Natural killer cell (primary cell): Measurements from ENCODE around the gene KCNAB3. TPM values are rescaled to one million over a fixed set of nuclear protein-coding genes. Genes with fewer than 3 reads are reported as not detected.
A peak's percentile ranks its signal among the peaks of the same experiment; 100 is the strongest.

Experiments
- ATAC-seq, 3 donors: fragments of 150-1000 bp in 2 of 3; fragments of 200-7000 bp in 1 of 3; cut with Tn5 transposase; 1 replicate in 1 of 3; 2 replicates in 2 of 3; pipeline ENCODE4 v1.10.0; 2021; ENCODE audit warnings: mild to moderate bottlenecking in 2 of 3, moderate library complexity in 2 of 3
- DNase-seq, 2 donors: peaks; one replicate each; pipeline versions ENCODE4 v3.0.0 to v3.0.0-alpha.2; 2013 to 2021; ENCODE audit warnings: mixed read lengths in 1 of 2
- H3K27ac ChIP-seq: one replicate; pipeline ENCODE4 v1.5.1; 2013; ENCODE audit warnings: mild to moderate bottlenecking, low read length
- H3K27me3 ChIP-seq: one replicate; pipeline ENCODE4 v1.6.1; 2013; ENCODE audit warnings: low read length; ENCODE audit not compliant: control insufficient read depth, insufficient read depth
- H3K36me3 ChIP-seq: one replicate; pipeline ENCODE4 v1.6.1; 2013; ENCODE audit warnings: low read length; ENCODE audit not compliant: control insufficient read depth, insufficient read depth
- H3K4me1 ChIP-seq: one replicate; pipeline ENCODE4 v1.6.1; 2013; ENCODE audit warnings: low read length; ENCODE audit not compliant: control insufficient read depth, insufficient read depth
- H3K4me3 ChIP-seq: one replicate; pipeline ENCODE4 v1.5.1; 2013; ENCODE audit warnings: low read length
- H3K9me3 ChIP-seq: one replicate; pipeline ENCODE4 v1.6.1; 2013; ENCODE audit warnings: low read length; ENCODE audit not compliant: control insufficient read depth, insufficient read depth
- H3K27ac Mint-ChIP-seq, 2 donors: one replicate each; pipeline ENCODE4 v1.8.0; 2022; ENCODE audit warnings: mild to moderate bottlenecking in 2 of 2, mixed read lengths in 2 of 2, moderate library complexity in 1 of 2
- H3K27me3 Mint-ChIP-seq, 2 donors: one replicate each; pipeline ENCODE4 v1.8.0; 2022; ENCODE audit warnings: low read depth in 2 of 2, mixed read lengths in 2 of 2
- H3K36me3 Mint-ChIP-seq: one replicate; pipeline ENCODE4 v1.8.0; 2022; ENCODE audit warnings: mixed read lengths
- H3K4me1 Mint-ChIP-seq, 2 donors: one replicate each; pipeline ENCODE4 v1.8.0; 2022; ENCODE audit warnings: mixed read lengths in 2 of 2
- H3K4me3 Mint-ChIP-seq: one replicate; pipeline ENCODE4 v1.8.0; 2022; ENCODE audit warnings: mild to moderate bottlenecking, moderate library complexity, mixed read lengths
- H3K9me3 Mint-ChIP-seq, 2 donors: one replicate each; pipeline ENCODE4 v1.8.0; 2022; ENCODE audit warnings: mixed read lengths in 2 of 2
- WGBS: methylation state at CpG from one replicate; pipeline ENCODE4 v1.1.7; 2013; ENCODE audit warnings: missing lambda C conversion rate; ENCODE audit not compliant: insufficient coverage; 5-methylcytosine and 5-hydroxymethylcytosine counted together
- intact Hi-C: fragments of 100-400 bp; cut with micrococcal nuclease; formaldehyde crosslinking; loops from one replicate; pipeline ENCODE4 v1.14.2; 2022
- total RNA-seq, 4 donors: library from RNA; stranded (reverse); fragments of 120-200 nt in 1 of 4; gene quantifications; one replicate each; pipeline versions ENCODE4 v1.2.3 to v1.2.4, GENCODE V29; 2013 to 2022
- TF ChIP-seq, protein P1 (sequence below): fragments of 200-600 bp; IDR thresholded peaks from one replicate; pipeline ENCODE4 v1.8.0; 2022; ENCODE audit warnings: antibody characterized with exemption

KCNAB3 gene
- total RNA-seq, 3 donors from 2014 or later (not counting 1 experiment from before 2014, with no cell fraction given), result 7.9 to 11.7 (median 9.3) TPM

DNA sequence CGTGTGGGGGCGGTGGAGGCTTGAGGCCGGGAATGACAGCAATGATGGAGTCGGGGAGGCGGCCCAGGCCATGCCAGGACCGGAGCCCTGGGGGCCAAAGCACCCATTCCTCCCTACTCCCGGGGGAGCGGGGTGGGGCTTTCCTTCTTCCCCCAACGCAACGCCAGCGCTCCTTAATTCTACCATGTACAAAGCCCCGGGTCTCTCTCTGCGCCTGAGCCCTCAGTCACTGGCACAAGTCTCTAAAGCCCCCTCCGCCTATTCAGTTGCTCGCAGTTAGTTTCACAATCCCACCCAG is 13.3 kb downstream of the KCNAB3 start:
- TF ChIP-seq, protein P1, sequence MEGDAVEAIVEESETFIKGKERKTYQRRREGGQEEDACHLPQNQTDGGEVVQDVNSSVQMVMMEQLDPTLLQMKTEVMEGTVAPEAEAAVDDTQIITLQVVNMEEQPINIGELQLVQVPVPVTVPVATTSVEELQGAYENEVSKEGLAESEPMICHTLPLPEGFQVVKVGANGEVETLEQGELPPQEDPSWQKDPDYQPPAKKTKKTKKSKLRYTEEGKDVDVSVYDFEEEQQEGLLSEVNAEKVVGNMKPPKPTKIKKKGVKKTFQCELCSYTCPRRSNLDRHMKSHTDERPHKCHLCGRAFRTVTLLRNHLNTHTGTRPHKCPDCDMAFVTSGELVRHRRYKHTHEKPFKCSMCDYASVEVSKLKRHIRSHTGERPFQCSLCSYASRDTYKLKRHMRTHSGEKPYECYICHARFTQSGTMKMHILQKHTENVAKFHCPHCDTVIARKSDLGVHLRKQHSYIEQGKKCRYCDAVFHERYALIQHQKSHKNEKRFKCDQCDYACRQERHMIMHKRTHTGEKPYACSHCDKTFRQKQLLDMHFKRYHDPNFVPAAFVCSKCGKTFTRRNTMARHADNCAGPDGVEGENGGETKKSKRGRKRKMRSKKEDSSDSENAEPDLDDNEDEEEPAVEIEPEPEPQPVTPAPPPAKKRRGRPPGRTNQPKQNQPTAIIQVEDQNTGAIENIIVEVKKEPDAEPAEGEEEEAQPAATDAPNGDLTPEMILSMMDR, result no peak
- Histone ChIP-seq H3K9me3 (no peaks in the 10 kb centered on the region), H3K4me3 (peak overlapping the region; percentile 50), H3K36me3 (peaks cover 6% of the 10 kb centered on the region), H3K4me1 (peaks cover 23% of the 10 kb centered on the region), H3K27me3 (no peaks in the 10 kb centered on the region), H3K27ac (peak overlapping the region; percentile 84)
- Mint-ChIP-seq H3K27me3 (no peaks in the 10 kb centered on the region), H3K27ac (peak overlapping the region; percentile 81 to 92), H3K4me3 (peak overlapping the region; percentile 94), H3K9me3 (no peaks in the 10 kb centered on the region), H3K36me3 (no peaks in the 10 kb centered on the region), H3K4me1 (peaks cover 26 to 30% of the 10 kb centered on the region in 2 donors)
- WGBS, result 63% methylated on average over 15 of the region's 15 CpGs
- intact Hi-C loops, result no loop called here
- DNase-seq (no peak), ATAC-seq (no peak)

DNA sequence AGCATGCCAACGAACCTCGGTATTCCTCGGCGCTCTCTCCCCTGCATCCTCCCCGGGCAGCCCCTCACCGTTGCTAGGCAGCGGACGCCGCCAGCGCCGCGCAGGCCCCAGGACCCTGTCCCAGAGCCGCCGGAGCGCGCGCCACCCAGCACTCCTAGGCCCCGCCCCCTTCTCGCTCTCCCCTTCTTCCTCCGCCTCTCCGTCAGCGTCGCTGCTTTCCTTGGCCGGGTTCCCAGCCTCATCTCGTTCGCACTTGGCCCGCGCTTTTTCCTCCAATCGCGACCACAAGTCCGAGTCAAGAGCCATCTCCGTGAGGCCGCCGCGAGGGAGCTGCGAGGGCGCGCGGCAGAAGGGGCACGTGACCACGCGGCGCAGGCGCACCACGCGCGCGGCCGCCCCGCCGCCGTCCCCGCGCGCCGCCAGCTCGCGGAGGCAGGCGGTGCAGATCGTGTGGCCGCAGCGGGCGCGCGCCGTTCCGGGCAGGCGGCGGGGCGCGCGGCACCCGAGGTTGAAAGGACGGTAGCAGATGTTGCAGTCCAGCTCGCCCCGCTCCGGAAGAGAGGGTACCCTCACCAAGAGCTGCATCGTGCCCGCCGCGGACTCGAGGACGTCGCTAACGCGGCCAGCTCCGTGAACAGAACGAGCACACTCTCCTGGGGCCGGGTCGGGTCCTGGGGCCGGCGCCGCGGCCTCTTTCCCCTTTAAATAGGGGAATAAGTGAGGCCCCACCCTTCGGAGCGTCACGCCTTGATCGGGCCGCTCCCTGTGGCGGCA is 13.9 kb downstream of the KCNAB3 start, which contains the start of gene RNF227:
Gene RNF227, minus strand, starts transcription at position 679 of the 774 bp plus-strand sequence. Its CDS starts 94 bp downstream, at position 585.
- H3K4me3 ChIP-seq, result peak within 1 kb of the TSS; percentile 51
- under 1% methylated on average over 100 of the region's 100 CpGs for WGBS
- Mint-ChIP-seq H3K9me3 (no peaks in the 10 kb centered on the region), H3K27me3 (no peaks in the 10 kb centered on the region), H3K4me1 (peaks cover 26 to 30% of the 10 kb centered on the region in 2 donors), H3K4me3 (peak within 1 kb of the TSS; percentile 94), H3K36me3 (no peaks in the 10 kb centered on the region), H3K27ac (peak within 1 kb of the TSS; percentile 81 to 92)
- DNase-seq, result peak; percentile 82 to 92
- intact Hi-C loops, result loop anchor here (1.0 kb wide), 1 partner anchor 204 kb away; no protein-coding TSS in a partner anchor
- H3K27ac ChIP-seq, result peak within 1 kb of the TSS; percentile 84
- H3K36me3 ChIP-seq, result peaks cover 11% of the 10 kb centered on the region
- no peaks in the 10 kb centered on the region for H3K9me3 ChIP-seq
- H3K27me3 ChIP-seq, result no peaks in the 10 kb centered on the region
- peaks cover 23% of the 10 kb centered on the region for H3K4me1 ChIP-seq
- ATAC-seq, result peak; percentile 81 to 90 (median 86)
- TF ChIP-seq, protein P1, result no peak

DNA sequence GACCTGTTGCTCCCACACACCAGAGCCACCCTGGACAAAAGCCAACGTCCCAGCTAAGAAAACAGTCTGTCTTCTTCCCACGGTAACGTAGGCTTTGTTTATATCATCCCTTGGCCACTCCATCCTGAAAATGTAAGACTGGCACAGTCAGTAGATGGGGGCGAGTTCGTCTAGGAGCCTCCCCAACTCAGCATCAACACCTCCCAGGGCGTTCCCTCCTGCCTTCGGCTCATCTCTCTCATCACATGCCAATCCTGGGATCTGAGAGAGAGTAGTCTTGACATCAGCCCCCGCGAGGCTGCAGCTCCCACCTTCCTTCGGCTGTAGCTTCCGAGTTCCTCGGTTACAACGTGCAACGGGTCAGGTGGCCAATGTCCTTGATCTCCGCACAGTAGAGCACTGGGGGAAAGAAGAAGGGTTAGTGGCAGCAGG is 14.5 kb downstream of the KCNAB3 start:
- H3K4me3 ChIP-seq, result peak overlapping the region; percentile 51
- H3K36me3 ChIP-seq, result peaks cover 15% of the 10 kb centered on the region
- Mint-ChIP-seq H3K4me3 (peak overlapping the region; percentile 94), H3K4me1 (peaks cover 26 to 30% of the 10 kb centered on the region in 2 donors), H3K27me3 (no peaks in the 10 kb centered on the region), H3K9me3 (no peaks in the 10 kb centered on the region), H3K27ac (peak overlapping the region; percentile 81 to 92), H3K36me3 (no peaks in the 10 kb centered on the region)
- intact Hi-C loops, result loop anchor here (1.0 kb wide), 1 partner anchor 204 kb away; no protein-coding TSS in a partner anchor
- TF ChIP-seq, protein P1, result no peak
- DNase-seq, result no peak
- H3K27me3 ChIP-seq, result no peaks in the 10 kb centered on the region
- peaks cover 23% of the 10 kb centered on the region for H3K4me1 ChIP-seq
- H3K9me3 ChIP-seq, result no peaks in the 10 kb centered on the region
- peak overlapping the region; percentile 70 for H3K27ac ChIP-seq
- 4% methylated on average over 15 of the region's 15 CpGs for WGBS
- peak; percentile 40 to 50 (median 43) for ATAC-seq
